HEK293 (cell line): ENCODE measurements around the gene CENPB.

ENCODE experiments used
- GLIS2 ChIP-seq: fragments of 450-650 bp; formaldehyde crosslinking; IDR thresholded peaks from 2 replicates; pipeline ENCODE4 v1.5.1; 2016; ENCODE audit warnings: missing biosample characterization, missing genetic modification characterization
- KLF9 ChIP-seq: fragments of 450-650 bp; formaldehyde crosslinking; IDR thresholded peaks from 2 replicates; pipeline ENCODE4 v1.5.1; 2016; ENCODE audit warnings: missing biosample characterization, missing genetic modification characterization, low read depth
- PRDM1 ChIP-seq: fragments of 450-650 bp; formaldehyde crosslinking; IDR thresholded peaks from 2 replicates; pipeline ENCODE4; 2016; ENCODE audit warnings: missing biosample characterization, missing genetic modification characterization
- SCRT2 ChIP-seq: fragments of 450-650 bp; formaldehyde crosslinking; IDR thresholded peaks from 2 replicates; pipeline ENCODE4 v1.5.1; 2016; ENCODE audit warnings: missing biosample characterization, missing genetic modification characterization
- SETDB1 ChIP-seq: IDR thresholded peaks from one replicate; pipeline ENCODE4 v1.6.1; 2017; ENCODE audit warnings: mild to moderate bottlenecking, low read length, moderate library complexity, mixed read lengths; ENCODE audit not compliant: insufficient read length
- SP2 ChIP-seq: fragments of 450-650 bp; formaldehyde crosslinking; IDR thresholded peaks from 2 replicates; pipeline ENCODE4 v1.5.1; 2016; ENCODE audit warnings: missing biosample characterization, missing genetic modification characterization
- ZBTB1 ChIP-seq: fragments of 450-650 bp; formaldehyde crosslinking; IDR thresholded peaks from 2 replicates; pipeline ENCODE4 v1.5.1; 2016; ENCODE audit warnings: missing biosample characterization, missing genetic modification characterization
- ZBTB10 ChIP-seq: fragments of 450-650 bp; formaldehyde crosslinking; IDR thresholded peaks from 2 replicates; pipeline ENCODE4 v1.5.1; 2016; ENCODE audit warnings: missing biosample characterization, missing genetic modification characterization
- ZBTB44 ChIP-seq: fragments of 450-650 bp; IDR thresholded peaks from 2 replicates; pipeline ENCODE4 v1.5.1; 2018; ENCODE audit warnings: missing biosample characterization, mild to moderate bottlenecking, missing genetic modification characterization
- ZBTB8A ChIP-seq: fragments of 450-650 bp; formaldehyde crosslinking; IDR thresholded peaks from 2 replicates; pipeline ENCODE4 v1.5.1; 2016; ENCODE audit warnings: missing biosample characterization, missing genetic modification characterization
- ZIC2 ChIP-seq: fragments of 450-650 bp; formaldehyde crosslinking; IDR thresholded peaks from 2 replicates; pipeline ENCODE4 v1.5.1; 2016; ENCODE audit warnings: missing biosample characterization, missing genetic modification characterization
- ZNF248 ChIP-seq: fragments of 450-650 bp; formaldehyde crosslinking; IDR thresholded peaks from 2 replicates; pipeline ENCODE4 v1.5.1; 2017; ENCODE audit warnings: missing biosample characterization, missing genetic modification characterization
- ZNF292 ChIP-seq: fragments of 450-650 bp; formaldehyde crosslinking; IDR thresholded peaks from 2 replicates; pipeline ENCODE4 v1.5.1; 2016; ENCODE audit warnings: low read depth, missing biosample characterization, missing genetic modification characterization, borderline replicate concordance
- ZNF366 ChIP-seq: fragments of 450-650 bp; formaldehyde crosslinking; conservative IDR thresholded peaks from 2 replicates; pipeline ENCODE4 v1.5.1; 2016; ENCODE audit warnings: missing biosample characterization, missing genetic modification characterization
- ZNF391 ChIP-seq: fragments of 450-650 bp; formaldehyde crosslinking; IDR thresholded peaks from 2 replicates; pipeline ENCODE4 v1.5.1; 2016; ENCODE audit warnings: low read depth, missing biosample characterization, missing genetic modification characterization, borderline replicate concordance
- ZNF514 ChIP-seq: fragments of 450-650 bp; formaldehyde crosslinking; IDR thresholded peaks from 2 replicates; pipeline ENCODE4 v1.5.1; 2016; ENCODE audit warnings: missing biosample characterization, missing genetic modification characterization
- ZNF560 ChIP-seq: fragments of 450-650 bp; formaldehyde crosslinking; IDR thresholded peaks from 2 replicates; pipeline ENCODE4 v1.5.1; 2017; ENCODE audit warnings: missing biosample characterization, missing genetic modification characterization, borderline replicate concordance
- ZNF585B ChIP-seq: fragments of 450-650 bp; formaldehyde crosslinking; IDR thresholded peaks from 2 replicates; pipeline ENCODE4 v1.5.1; 2016; ENCODE audit warnings: missing biosample characterization, missing genetic modification characterization
- ZNF600 ChIP-seq: fragments of 450-650 bp; formaldehyde crosslinking; IDR thresholded peaks from 2 replicates; pipeline ENCODE4 v1.5.1; 2016; ENCODE audit warnings: missing biosample characterization, missing genetic modification characterization
- ZNF629 ChIP-seq: fragments of 450-650 bp; formaldehyde crosslinking; IDR thresholded peaks from 2 replicates; pipeline ENCODE4 v1.5.1; 2017; ENCODE audit warnings: missing biosample characterization, missing genetic modification characterization
- ZNF654 ChIP-seq: fragments of 450-650 bp; formaldehyde crosslinking; IDR thresholded peaks from 2 replicates; pipeline ENCODE4 v1.5.1; 2016; ENCODE audit warnings: low read depth, missing biosample characterization, missing genetic modification characterization
- ZNF692 ChIP-seq: fragments of 450-650 bp; formaldehyde crosslinking; IDR thresholded peaks from 2 replicates; pipeline ENCODE4 v1.5.1; 2016; ENCODE audit warnings: missing biosample characterization, missing genetic modification characterization
- ZNF843 ChIP-seq: fragments of 450-650 bp; formaldehyde crosslinking; IDR thresholded peaks from 2 replicates; pipeline ENCODE4 v1.5.1; 2016; ENCODE audit warnings: missing biosample characterization, missing genetic modification characterization
- ZSCAN30 ChIP-seq: fragments of 450-650 bp; IDR thresholded peaks from 2 replicates; pipeline ENCODE4 v1.5.1; 2018; ENCODE audit warnings: missing biosample characterization, mild to moderate bottlenecking, missing genetic modification characterization, moderate library complexity
- TF ChIP-seq, protein P1 (sequence below): fragments of 450-650 bp; formaldehyde crosslinking; IDR thresholded peaks from 2 replicates; pipeline ENCODE4 v1.5.1; 2017; ENCODE audit warnings: missing biosample characterization, mild to moderate bottlenecking, missing genetic modification characterization, moderate library complexity
- TF ChIP-seq, protein P2 (sequence below): fragments of 450-650 bp; formaldehyde crosslinking; IDR thresholded peaks from 2 replicates; pipeline ENCODE4 v1.5.1; 2016; ENCODE audit warnings: missing biosample characterization, missing genetic modification characterization, borderline replicate concordance

The CENPB gene

GRCh38 chr20:3768342-3769130 lies 18.0 kb downstream of the CENPB start (continued):
- no peak for TF ChIP-seq ZNF292 (tag by site-specific recombination)
- 0 out of 2 replicates have a peak, but pooled peaks have one; percentile 14 for TF ChIP-seq ZSCAN30
- peak; percentile 14; the same call in 1 of the 2 replicates for TF ChIP-seq ZNF654 (tag by site-specific recombination)
- no peak for TF ChIP-seq ZNF560
- TF ChIP-seq, protein P1, sequence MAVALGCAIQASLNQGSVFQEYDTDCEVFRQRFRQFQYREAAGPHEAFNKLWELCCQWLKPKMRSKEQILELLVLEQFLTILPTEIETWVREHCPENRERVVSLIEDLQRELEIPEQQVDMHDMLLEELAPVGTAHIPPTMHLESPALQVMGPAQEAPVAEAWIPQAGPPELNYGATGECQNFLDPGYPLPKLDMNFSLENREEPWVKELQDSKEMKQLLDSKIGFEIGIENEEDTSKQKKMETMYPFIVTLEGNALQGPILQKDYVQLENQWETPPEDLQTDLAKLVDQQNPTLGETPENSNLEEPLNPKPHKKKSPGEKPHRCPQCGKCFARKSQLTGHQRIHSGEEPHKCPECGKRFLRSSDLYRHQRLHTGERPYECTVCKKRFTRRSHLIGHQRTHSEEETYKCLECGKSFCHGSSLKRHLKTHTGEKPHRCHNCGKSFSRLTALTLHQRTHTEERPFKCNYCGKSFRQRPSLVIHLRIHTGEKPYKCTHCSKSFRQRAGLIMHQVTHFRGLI: no peak
- TF ChIP-seq KLF9 (tag by site-specific recombination): peak; percentile 48
- TF ChIP-seq SCRT2: no peak
- peak; percentile 72; the same call in 1 of the 2 replicates for TF ChIP-seq ZNF692
- 0 out of 2 replicates have a peak, but pooled peaks have one; percentile 8 for TF ChIP-seq SP2
- no peak for TF ChIP-seq SETDB1
- no peak for TF ChIP-seq ZNF585B
- TF ChIP-seq, protein P2, sequence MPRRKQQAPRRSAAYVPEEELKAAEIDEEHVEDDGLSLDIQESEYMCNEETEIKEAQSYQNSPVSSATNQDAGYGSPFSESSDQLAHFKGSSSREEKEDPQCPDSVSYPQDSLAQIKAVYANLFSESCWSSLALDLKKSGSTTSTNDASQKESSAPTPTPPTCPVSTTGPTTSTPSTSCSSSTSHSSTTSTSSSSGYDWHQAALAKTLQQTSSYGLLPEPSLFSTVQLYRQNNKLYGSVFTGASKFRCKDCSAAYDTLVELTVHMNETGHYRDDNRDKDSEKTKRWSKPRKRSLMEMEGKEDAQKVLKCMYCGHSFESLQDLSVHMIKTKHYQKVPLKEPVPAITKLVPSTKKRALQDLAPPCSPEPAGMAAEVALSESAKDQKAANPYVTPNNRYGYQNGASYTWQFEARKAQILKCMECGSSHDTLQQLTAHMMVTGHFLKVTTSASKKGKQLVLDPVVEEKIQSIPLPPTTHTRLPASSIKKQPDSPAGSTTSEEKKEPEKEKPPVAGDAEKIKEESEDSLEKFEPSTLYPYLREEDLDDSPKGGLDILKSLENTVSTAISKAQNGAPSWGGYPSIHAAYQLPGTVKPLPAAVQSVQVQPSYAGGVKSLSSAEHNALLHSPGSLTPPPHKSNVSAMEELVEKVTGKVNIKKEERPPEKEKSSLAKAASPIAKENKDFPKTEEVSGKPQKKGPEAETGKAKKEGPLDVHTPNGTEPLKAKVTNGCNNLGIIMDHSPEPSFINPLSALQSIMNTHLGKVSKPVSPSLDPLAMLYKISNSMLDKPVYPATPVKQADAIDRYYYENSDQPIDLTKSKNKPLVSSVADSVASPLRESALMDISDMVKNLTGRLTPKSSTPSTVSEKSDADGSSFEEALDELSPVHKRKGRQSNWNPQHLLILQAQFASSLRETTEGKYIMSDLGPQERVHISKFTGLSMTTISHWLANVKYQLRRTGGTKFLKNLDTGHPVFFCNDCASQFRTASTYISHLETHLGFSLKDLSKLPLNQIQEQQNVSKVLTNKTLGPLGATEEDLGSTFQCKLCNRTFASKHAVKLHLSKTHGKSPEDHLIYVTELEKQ (tag by site-specific recombination): no peak
- 0 out of 2 replicates have a peak, but pooled peaks have one; percentile 24 for TF ChIP-seq ZNF391
- no peak for TF ChIP-seq PRDM1 (tag by site-specific recombination)
- TF ChIP-seq ZIC2 (tag by site-specific recombination): peak; percentile 55
- no peak for TF ChIP-seq ZNF514
- no peak for TF ChIP-seq ZNF248 (tag by site-specific recombination)
- TF ChIP-seq ZNF843: no peak
- peak; percentile 6; the same call in 1 of the 2 replicates for TF ChIP-seq ZBTB44 (tag by site-specific recombination)
- peak; percentile 57; the same call in 1 of the 2 replicates for TF ChIP-seq ZNF600 (tag by site-specific recombination)
- peak; percentile 9 for TF ChIP-seq ZBTB8A
- 0 out of 2 replicates have a peak, but pooled peaks have one; percentile 13 for TF ChIP-seq ZNF629 (tag by site-specific recombination)
- TF ChIP-seq ZNF366 (tag by site-specific recombination): 0 out of 2 replicates have a peak, but pooled peaks have one; percentile 16
- 0 out of 2 replicates have a peak, but pooled peaks have one; percentile 14 for TF ChIP-seq ZBTB10 (tag by site-specific recombination)
- peak; percentile 73 for TF ChIP-seq GLIS2 (tag by site-specific recombination)
- no peak for TF ChIP-seq ZBTB1 (tag by site-specific recombination)
